CD4-positive, alpha-beta T cell treated with Interleukin-15 for 1 hour (primary cell): ENCODE measurements around the gene NOL11.
"Not testable (repeated sequence)": the region's sequence is repeated elsewhere in the genome, so short reads cannot be mapped to it uniquely, and the experiment has no call there.

Source experiments
- DNase-seq: peaks from one replicate; pipeline ENCODE4 v3.0.0-alpha.2; 2020

NOL11 gene

GRCh38 chr17:67756766-67757165 is 39.0 kb downstream of the NOL11 start:
- DNase-seq: not testable (repeated sequence)

DNA sequence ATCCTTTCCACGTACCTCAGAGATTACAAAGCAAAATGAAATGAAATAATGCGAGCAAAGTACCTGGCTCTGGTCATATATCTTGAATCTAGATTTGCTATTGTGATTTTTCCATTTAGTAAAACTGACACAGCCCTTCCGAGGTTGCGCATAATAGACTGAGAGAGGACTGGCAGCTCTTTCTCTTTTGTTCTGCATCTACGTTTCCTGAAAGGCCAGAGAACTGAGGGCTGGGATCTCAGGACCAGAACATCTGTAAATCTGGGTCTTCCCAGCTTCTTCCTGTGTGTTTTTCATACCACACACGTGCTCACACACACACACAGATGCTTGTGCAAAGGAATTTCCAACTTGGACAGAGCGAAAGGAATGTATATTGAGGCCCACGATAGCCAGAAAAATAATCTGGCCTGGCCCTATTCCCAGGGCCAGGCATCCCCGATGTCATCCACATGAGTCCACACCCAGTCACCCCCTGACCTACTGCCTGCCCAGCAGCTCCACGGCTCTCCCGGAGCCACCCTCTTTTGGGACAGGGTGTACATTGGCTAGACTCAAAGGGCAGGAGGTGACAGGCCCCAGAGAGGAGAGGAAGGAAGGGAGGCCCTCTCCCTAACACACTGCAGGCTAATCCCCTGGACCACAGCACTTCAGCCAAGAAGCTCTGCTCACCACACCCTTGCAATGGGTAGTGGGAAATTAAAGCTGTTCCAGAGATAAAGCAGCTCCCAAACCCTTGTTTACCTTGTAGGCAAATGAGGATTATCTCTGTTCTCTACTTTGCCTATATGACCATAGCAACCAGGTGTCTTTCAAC is 41.8 kb downstream of the NOL11 start:
- DNase-seq: no peak

DNA sequence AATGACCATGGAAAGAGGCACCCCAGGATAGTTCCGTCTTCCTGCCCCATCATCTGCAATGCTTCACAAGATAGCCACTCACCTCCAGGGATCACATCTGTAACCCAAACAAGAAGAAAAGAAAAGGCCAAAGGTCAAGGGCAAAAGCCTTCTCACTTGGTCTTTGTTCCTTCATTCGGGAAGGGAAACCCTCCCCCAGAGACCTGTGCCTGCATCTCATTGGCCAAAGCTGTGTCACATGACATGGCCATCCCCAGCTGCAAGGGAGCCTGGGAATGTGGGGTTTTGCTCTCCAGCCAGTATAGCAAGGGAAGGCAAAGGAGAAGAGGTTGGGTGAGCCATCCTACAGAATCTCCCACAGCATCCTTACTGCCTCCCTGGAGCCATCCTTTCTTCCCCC is 47.9 kb downstream of the NOL11 start:
- DNase-seq: no peak

DNA sequence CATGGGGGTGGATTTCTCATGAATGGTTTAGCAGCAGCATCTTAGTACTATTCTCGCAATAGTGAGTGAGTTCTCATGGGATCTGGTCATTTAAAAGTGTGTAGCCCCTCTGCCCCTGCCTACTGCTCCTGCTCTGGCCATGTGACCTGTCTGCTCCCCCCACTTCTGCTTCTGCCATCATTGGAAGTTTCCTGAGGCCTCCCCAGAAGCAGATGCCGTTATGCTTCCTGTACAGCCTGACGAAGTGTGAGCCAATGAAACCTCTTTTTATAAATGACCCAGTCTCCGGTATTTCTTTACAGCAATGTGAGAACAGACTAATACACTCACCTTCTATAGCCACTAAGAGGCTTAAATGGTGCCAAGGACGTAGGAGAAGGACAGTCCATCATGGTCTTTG is 51.5 kb downstream of the NOL11 start:
- DNase-seq: no peak

GRCh38 chr17:67770539-67770938 is 52.8 kb downstream of the NOL11 start:
- no peak for DNase-seq

DNA sequence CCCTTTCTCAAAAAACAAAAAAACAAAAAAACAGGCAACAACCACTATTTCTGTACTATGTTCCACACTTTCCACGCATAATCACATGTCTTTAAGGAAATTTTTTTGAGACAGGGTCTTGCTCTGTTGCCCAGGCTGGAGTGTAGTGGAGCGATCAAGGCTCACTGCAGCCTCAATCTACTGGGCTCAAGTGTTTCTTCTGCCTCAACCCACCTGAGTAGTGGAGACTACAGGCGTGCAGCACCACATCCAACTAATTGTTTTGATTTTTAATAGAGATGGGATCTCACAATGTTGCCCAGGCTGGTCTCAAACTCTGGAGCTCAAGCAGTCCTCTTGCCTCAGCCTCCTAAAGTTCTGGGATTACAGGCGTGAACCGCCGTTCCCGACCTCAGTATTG is 54.9 kb downstream of the NOL11 start:
- no peak for DNase-seq

GRCh38 chr17:67773246-67773645 is 55.5 kb downstream of the NOL11 start:
- DNase-seq: no peak

GRCh38 chr17:67779098-67779672 is 61.4 kb downstream of the NOL11 start:
- DNase-seq: no peak

- DNase-seq: no peak
These were observed 66.8 kb downstream of the NOL11 start for GRCh38 chr17:67784364-67785121.

DNA sequence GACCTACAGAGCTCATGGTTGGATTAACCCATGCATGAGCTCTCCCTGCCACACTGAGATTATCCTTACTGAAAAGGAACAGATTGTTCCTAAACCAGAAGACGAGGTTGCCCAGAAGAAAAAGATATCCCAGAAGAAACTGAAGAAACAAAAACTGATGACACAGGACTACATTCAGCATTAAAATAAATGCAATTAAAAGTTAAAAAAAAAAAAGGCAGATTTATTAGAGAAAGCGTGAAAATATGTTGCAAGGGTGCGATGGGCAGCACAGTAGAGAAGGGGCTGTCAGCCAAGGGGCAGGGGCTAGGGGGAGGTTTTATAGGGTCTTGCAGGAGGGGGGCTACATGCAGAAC is 67.4 kb downstream of the NOL11 start:
- DNase-seq: no peak

- DNase-seq: no peak
These were observed 67.8 kb downstream of the NOL11 start for GRCh38 chr17:67785504-67785903.
